Measurements from ENCODE around the gene HMGCR.

Gene HMGCR

DNA sequence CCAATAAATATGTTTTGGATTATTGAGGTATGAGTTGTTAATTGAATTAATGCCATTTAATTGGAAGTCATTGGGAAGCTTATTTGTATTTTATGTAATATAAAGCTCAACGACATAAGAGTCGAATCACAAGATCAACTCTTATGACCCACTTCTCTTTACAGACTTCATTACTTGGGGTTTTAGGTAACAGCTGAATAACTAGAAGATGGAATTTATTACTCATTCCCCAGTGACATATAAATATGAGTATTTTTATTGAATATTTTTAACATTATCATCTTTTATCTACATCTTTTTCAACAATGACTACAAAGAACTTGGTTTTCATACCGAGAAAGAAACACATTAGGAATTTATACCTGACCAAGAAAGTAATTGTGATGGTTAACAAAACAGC is 21.1 kb downstream of the HMGCR start:
- DNase-seq, result no peak
- Histone ChIP-seq H3K27me3 (replicated peaks; ENCODE audit: control insufficient read depth, insufficient read depth, low read length, poor library complexity, severe bottlenecking) (no peaks in the 10 kb centered on the region), H3K9me3 (ENCODE audit: control insufficient read depth, low read length) (no peaks in the 10 kb centered on the region), H3K27ac (ENCODE audit: insufficient read depth, low read length, poor library complexity, severe bottlenecking) (no peak overlapping the region), H3K4me1 (ENCODE audit: control insufficient read depth, insufficient read depth, low read length, poor library complexity, severe bottlenecking) (no peaks in the 10 kb centered on the region), H3K4me3 (ENCODE audit: insufficient read depth, low read depth, low read length, poor library complexity, severe bottlenecking) (no peak overlapping the region), H3K36me3 (ENCODE audit: control insufficient read depth, insufficient read depth, low read length) (peaks cover 62% of the 10 kb centered on the region)

DNA sequence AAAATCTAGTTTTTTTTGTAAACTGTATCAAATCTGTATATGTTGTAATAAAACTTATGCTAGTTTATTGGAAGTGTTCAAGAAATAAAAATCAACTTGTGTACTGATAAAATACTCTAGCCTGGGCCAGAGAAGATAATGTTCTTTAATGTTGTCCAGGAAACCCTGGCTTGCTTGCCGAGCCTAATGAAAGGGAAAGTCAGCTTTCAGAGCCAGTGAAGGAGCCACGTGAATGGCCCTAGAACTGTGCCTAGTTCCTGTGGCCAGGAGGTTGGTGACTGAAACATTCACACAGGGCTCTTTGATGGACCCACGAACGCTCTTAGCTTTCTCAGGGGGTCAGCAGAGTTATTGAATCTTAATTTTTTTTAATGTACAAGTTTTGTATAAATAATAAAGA is 24.3 kb downstream of the HMGCR start:
- Histone ChIP-seq H3K27me3 (replicated peaks; ENCODE audit: control insufficient read depth, insufficient read depth, low read length, poor library complexity, severe bottlenecking) (no peaks in the 10 kb centered on the region), H3K4me3 (ENCODE audit: insufficient read depth, low read depth, low read length, poor library complexity, severe bottlenecking) (no peak overlapping the region), H3K36me3 (ENCODE audit: control insufficient read depth, insufficient read depth, low read length) (peaks cover 47% of the 10 kb centered on the region), H3K27ac (ENCODE audit: insufficient read depth, low read length, poor library complexity, severe bottlenecking) (no peak overlapping the region), H3K9me3 (ENCODE audit: control insufficient read depth, low read length) (no peaks in the 10 kb centered on the region), H3K4me1 (ENCODE audit: control insufficient read depth, insufficient read depth, low read length, poor library complexity, severe bottlenecking) (no peaks in the 10 kb centered on the region)
- DNase-seq, result no peak

- H3K36me3 ChIP-seq (ENCODE audit: control insufficient read depth, insufficient read depth, low read length), result peaks cover 35% of the 10 kb centered on the region
- no peaks in the 10 kb centered on the region for H3K9me3 ChIP-seq (ENCODE audit: control insufficient read depth, low read length)
- no peaks in the 10 kb centered on the region for H3K4me1 ChIP-seq (ENCODE audit: control insufficient read depth, insufficient read depth, low read length, poor library complexity, severe bottlenecking)
- H3K4me3 ChIP-seq (ENCODE audit: insufficient read depth, low read depth, low read length, poor library complexity, severe bottlenecking), result no peak overlapping the region
- no peak overlapping the region for H3K27ac ChIP-seq (ENCODE audit: insufficient read depth, low read length, poor library complexity, severe bottlenecking)
- no peaks in the 10 kb centered on the region for H3K27me3 ChIP-seq (replicated peaks; ENCODE audit: control insufficient read depth, insufficient read depth, low read length, poor library complexity, severe bottlenecking)
- DNase-seq, result no peak
Observed at GRCh38 chr5:75362474-75362975, 25.5 kb downstream of the HMGCR start.

- DNase-seq, result no peak
Observed at GRCh38 chr5:75363111-75363510, 26.1 kb downstream of the HMGCR start.

GRCh38 chr5:75363726-75364495 is 26.9 kb downstream of the HMGCR start:
- no peak overlapping the region for H3K27ac ChIP-seq (ENCODE audit: insufficient read depth, low read length, poor library complexity, severe bottlenecking)
- H3K36me3 ChIP-seq (ENCODE audit: control insufficient read depth, insufficient read depth, low read length), result peaks cover 26% of the 10 kb centered on the region
- H3K27me3 ChIP-seq (replicated peaks; ENCODE audit: control insufficient read depth, insufficient read depth, low read length, poor library complexity, severe bottlenecking), result no peaks in the 10 kb centered on the region
- no peak for DNase-seq
- H3K4me3 ChIP-seq (ENCODE audit: insufficient read depth, low read depth, low read length, poor library complexity, severe bottlenecking), result no peak overlapping the region
- no peaks in the 10 kb centered on the region for H3K9me3 ChIP-seq (ENCODE audit: control insufficient read depth, low read length)
- no peaks in the 10 kb centered on the region for H3K4me1 ChIP-seq (ENCODE audit: control insufficient read depth, insufficient read depth, low read length, poor library complexity, severe bottlenecking)

More at GRCh38 chr5:75363111-75363510, 26.1 kb downstream of the HMGCR start:
- Histone ChIP-seq H3K4me3 (ENCODE audit: insufficient read depth, low read depth, low read length, poor library complexity, severe bottlenecking) (no peak overlapping the region), H3K27ac (ENCODE audit: insufficient read depth, low read length, poor library complexity, severe bottlenecking) (no peak overlapping the region), H3K36me3 (ENCODE audit: control insufficient read depth, insufficient read depth, low read length) (peaks cover 31% of the 10 kb centered on the region), H3K27me3 (replicated peaks; ENCODE audit: control insufficient read depth, insufficient read depth, low read length, poor library complexity, severe bottlenecking) (no peaks in the 10 kb centered on the region), H3K4me1 (ENCODE audit: control insufficient read depth, insufficient read depth, low read length, poor library complexity, severe bottlenecking) (no peaks in the 10 kb centered on the region), H3K9me3 (ENCODE audit: control insufficient read depth, low read length) (no peaks in the 10 kb centered on the region)

GRCh38 chr5:75364571-75365280 is 27.7 kb downstream of the HMGCR start:
- Histone ChIP-seq H3K4me1 (ENCODE audit: control insufficient read depth, insufficient read depth, low read length, poor library complexity, severe bottlenecking) (no peaks in the 10 kb centered on the region), H3K4me3 (ENCODE audit: insufficient read depth, low read depth, low read length, poor library complexity, severe bottlenecking) (no peak overlapping the region), H3K36me3 (ENCODE audit: control insufficient read depth, insufficient read depth, low read length) (peaks cover 18% of the 10 kb centered on the region), H3K27me3 (replicated peaks; ENCODE audit: control insufficient read depth, insufficient read depth, low read length, poor library complexity, severe bottlenecking) (no peaks in the 10 kb centered on the region), H3K27ac (ENCODE audit: insufficient read depth, low read length, poor library complexity, severe bottlenecking) (no peak overlapping the region), H3K9me3 (ENCODE audit: control insufficient read depth, low read length) (no peaks in the 10 kb centered on the region)
- DNase-seq, result no peak

GRCh38 chr5:75365740-75366139 is 28.7 kb downstream of the HMGCR start:
- H3K9me3 ChIP-seq (ENCODE audit: control insufficient read depth, low read length), result no peaks in the 10 kb centered on the region

DNA sequence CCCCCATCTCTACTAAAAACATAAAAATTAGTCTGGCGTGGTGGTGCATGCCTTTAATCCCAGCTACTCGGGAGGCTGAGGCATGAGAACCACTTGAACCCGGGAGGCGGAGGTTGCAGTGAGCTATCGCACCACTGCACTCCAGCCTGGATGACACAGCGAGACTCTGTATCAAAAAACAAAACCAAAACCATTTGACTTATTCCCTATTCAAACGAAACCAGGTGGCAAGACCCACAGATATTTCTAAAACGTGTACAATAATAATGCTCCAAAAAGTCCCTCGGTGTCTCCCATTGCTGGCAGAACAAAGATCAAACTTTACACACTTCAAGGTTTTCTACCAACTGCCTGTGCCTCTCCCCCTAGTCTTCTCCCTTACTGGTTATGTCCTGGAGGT is 29.8 kb downstream of the HMGCR start:
- Histone ChIP-seq H3K4me3 (ENCODE audit: insufficient read depth, low read depth, low read length, poor library complexity, severe bottlenecking) (no peak overlapping the region), H3K9me3 (ENCODE audit: control insufficient read depth, low read length) (no peaks in the 10 kb centered on the region), H3K27me3 (replicated peaks; ENCODE audit: control insufficient read depth, insufficient read depth, low read length, poor library complexity, severe bottlenecking) (no peaks in the 10 kb centered on the region), H3K36me3 (ENCODE audit: control insufficient read depth, insufficient read depth, low read length) (peaks cover 5% of the 10 kb centered on the region), H3K4me1 (ENCODE audit: control insufficient read depth, insufficient read depth, low read length, poor library complexity, severe bottlenecking) (no peaks in the 10 kb centered on the region), H3K27ac (ENCODE audit: insufficient read depth, low read length, poor library complexity, severe bottlenecking) (no peak overlapping the region)
- no peak for DNase-seq

More at GRCh38 chr5:75365740-75366139, 28.7 kb downstream of the HMGCR start:
- no peaks in the 10 kb centered on the region for H3K27me3 ChIP-seq (replicated peaks; ENCODE audit: control insufficient read depth, insufficient read depth, low read length, poor library complexity, severe bottlenecking)
- no peak overlapping the region for H3K27ac ChIP-seq (ENCODE audit: insufficient read depth, low read length, poor library complexity, severe bottlenecking)
- no peaks in the 10 kb centered on the region for H3K4me1 ChIP-seq (ENCODE audit: control insufficient read depth, insufficient read depth, low read length, poor library complexity, severe bottlenecking)
- H3K4me3 ChIP-seq (ENCODE audit: insufficient read depth, low read depth, low read length, poor library complexity, severe bottlenecking), result no peak overlapping the region
- no peak for DNase-seq
- H3K36me3 ChIP-seq (ENCODE audit: control insufficient read depth, insufficient read depth, low read length), result peaks cover 8% of the 10 kb centered on the region

DNA sequence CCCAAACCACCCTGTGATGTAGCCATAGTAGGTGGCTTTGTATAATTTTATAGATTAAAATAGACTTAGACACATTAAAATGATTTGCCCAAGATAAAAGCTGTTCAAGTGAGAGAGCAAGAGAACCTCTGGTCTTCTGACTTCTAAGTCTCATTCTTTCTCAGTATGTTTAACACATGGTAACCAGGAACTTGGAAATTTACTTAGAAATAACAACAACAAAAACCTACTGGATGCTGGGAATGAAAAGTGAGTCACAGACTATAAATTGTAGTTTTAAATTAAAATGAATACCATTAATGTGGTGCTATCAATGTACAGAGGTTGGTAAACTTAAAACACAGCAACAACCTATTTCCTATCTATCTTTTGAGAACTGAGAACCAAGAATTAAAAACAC is 30.4 kb downstream of the HMGCR start:
- no peak for DNase-seq
- H3K27me3 ChIP-seq (replicated peaks; ENCODE audit: control insufficient read depth, insufficient read depth, low read length, poor library complexity, severe bottlenecking), result no peaks in the 10 kb centered on the region
- H3K27ac ChIP-seq (ENCODE audit: insufficient read depth, low read length, poor library complexity, severe bottlenecking), result no peak overlapping the region
- H3K9me3 ChIP-seq (ENCODE audit: control insufficient read depth, low read length), result no peaks in the 10 kb centered on the region
- no peak overlapping the region for H3K4me3 ChIP-seq (ENCODE audit: insufficient read depth, low read depth, low read length, poor library complexity, severe bottlenecking)
- H3K4me1 ChIP-seq (ENCODE audit: control insufficient read depth, insufficient read depth, low read length, poor library complexity, severe bottlenecking), result no peaks in the 10 kb centered on the region
- H3K36me3 ChIP-seq (ENCODE audit: control insufficient read depth, insufficient read depth, low read length), result peaks cover 2% of the 10 kb centered on the region

DNA sequence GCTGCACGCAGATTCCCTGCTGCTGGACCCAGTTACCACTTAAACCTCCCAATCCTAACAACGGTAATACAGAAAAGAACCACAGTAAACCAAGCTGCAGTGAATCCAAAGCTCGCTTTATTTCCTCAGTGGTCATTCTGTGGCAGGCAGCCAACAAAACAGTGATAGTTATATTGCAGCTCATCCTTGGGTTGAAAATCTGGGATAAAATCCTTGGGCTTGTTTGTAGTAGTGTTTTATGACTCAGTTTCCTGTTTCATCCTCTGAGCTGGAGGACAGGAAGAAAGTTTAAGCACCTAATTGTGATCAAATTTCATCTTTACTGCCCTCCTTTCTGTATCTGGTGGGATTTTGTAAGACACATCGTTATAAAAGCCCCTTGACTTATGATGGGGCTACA is 31.4 kb downstream of the HMGCR start:
- DNase-seq, result no peak
- H3K36me3 ChIP-seq (ENCODE audit: control insufficient read depth, insufficient read depth, low read length), result no peaks in the 10 kb centered on the region
- H3K27ac ChIP-seq (ENCODE audit: insufficient read depth, low read length, poor library complexity, severe bottlenecking), result no peak overlapping the region
- H3K4me1 ChIP-seq (ENCODE audit: control insufficient read depth, insufficient read depth, low read length, poor library complexity, severe bottlenecking), result no peaks in the 10 kb centered on the region
- H3K9me3 ChIP-seq (ENCODE audit: control insufficient read depth, low read length), result no peaks in the 10 kb centered on the region
- H3K4me3 ChIP-seq (ENCODE audit: insufficient read depth, low read depth, low read length, poor library complexity, severe bottlenecking), result no peak overlapping the region
- no peaks in the 10 kb centered on the region for H3K27me3 ChIP-seq (replicated peaks; ENCODE audit: control insufficient read depth, insufficient read depth, low read length, poor library complexity, severe bottlenecking)

Measured in effector memory CD4-positive, alpha-beta T cell (primary cell).